Nucleus accumbens (tissue), 56 donors: Measurements from ENCODE around the gene TPPP.
"Not testable (repeated sequence)": the region's sequence is repeated elsewhere in the genome, so short reads cannot be mapped to it uniquely, and the experiment has no call there.

Source experiments
- DNase-seq, 56 donors: peaks; one replicate each; lab custom pipeline; 2025; lab: John Stamatoyannopoulos, UW

The TPPP gene

GRCh38 chr5:695475-695874, 2.3 kb upstream of the TPPP start:
- not testable (repeated sequence) for DNase-seq

- DNase-seq: not testable (repeated sequence)
Measured at GRCh38 chr5:694042-694431, 885 bp upstream of the TPPP start.

GRCh38 chr5:692529-693041, 567 bp downstream of the TPPP start:
- not testable (repeated sequence) for DNase-seq

GRCh38 chr5:691817-692528, 1.2 kb downstream of the TPPP start:
- no peak for DNase-seq

GRCh38 chr5:691049-691448, 2.1 kb downstream of the TPPP start:
- not testable (repeated sequence) for DNase-seq

- DNase-seq: not testable (repeated sequence)
Measured at GRCh38 chr5:690293-690692, 2.9 kb downstream of the TPPP start.

- not testable (repeated sequence) for DNase-seq
Measured at GRCh38 chr5:688348-689010, 4.7 kb downstream of the TPPP start.

GRCh38 chr5:686936-687335, 6.2 kb downstream of the TPPP start:
- DNase-seq: not testable (repeated sequence)

- DNase-seq: not testable (repeated sequence)
Measured at GRCh38 chr5:686172-686523, 7.0 kb downstream of the TPPP start.

GRCh38 chr5:685262-686171, 7.6 kb downstream of the TPPP start:
- DNase-seq: no peak

- DNase-seq: no peak
Measured at GRCh38 chr5:684751-685216, 8.4 kb downstream of the TPPP start.

GRCh38 chr5:683551-684481, 9.3 kb downstream of the TPPP start:
- DNase-seq: no peak

GRCh38 chr5:682651-683358, 10.3 kb downstream of the TPPP start:
- DNase-seq: not testable (repeated sequence)

- not testable (repeated sequence) for DNase-seq
Measured at GRCh38 chr5:682216-682615, 10.9 kb downstream of the TPPP start.

- DNase-seq: not testable (repeated sequence)
Measured at GRCh38 chr5:681317-682191, 11.6 kb downstream of the TPPP start.

- DNase-seq: not testable (repeated sequence)
Measured at GRCh38 chr5:680836-681235, 12.3 kb downstream of the TPPP start.

GRCh38 chr5:680118-680795, 12.9 kb downstream of the TPPP start:
- not testable (repeated sequence) for DNase-seq
